HCT116 (cell line): ENCODE data around the gene FKBP7. TPM values are rescaled to one million over a fixed set of nuclear protein-coding genes. Genes with fewer than 3 reads are reported as not detected.
A peak's percentile ranks its signal among the peaks of the same experiment; 100 is the strongest.

Source experiments
- ATAC-seq: fragments of 200-7000 bp; cut with Tn5 transposase; 2 replicates; pipeline ENCODE4 v1.9.1; 2020; ENCODE audit warnings: mild to moderate bottlenecking, moderate library complexity
- BruUV-seq: library from RNA; stranded (reverse); fragments of 400-500 nt; replicated peaks from 2 replicates; lab custom pipeline; 2021; lab: Mats Ljungman, UMichigan
- CTCF ChIA-PET: fragments of 300-600 bp; sonication (Branson Sonifier 250); formaldehyde crosslinking; loops from one replicate; lab custom pipeline; 2021; ENCODE audit warnings: antibody characterized with exemption; lab: Charles Lee
- POLR2A ChIA-PET: fragments of 300-600, 350-600 bp; sonication (Branson Sonifier 250); formaldehyde crosslinking; loops from one replicate; lab custom pipeline; 2021; ENCODE audit warnings: antibody characterized with exemption; lab: Charles Lee
- RAD21 ChIA-PET, 2 experiments: fragments of 300-600 bp; sonication (Branson Sonifier 250); formaldehyde crosslinking; loops; one replicate each; lab custom pipeline; 2023; ENCODE audit warnings: low total read pairs in 2 of 2; ENCODE audit not compliant: uncharacterized antibody in 2 of 2, unreplicated experiment in 2 of 2, low non-redundant PET in 1 of 2; lab: Charles Lee
- DNase-seq: peaks from one replicate; pipeline ENCODE4 v3.0.0-alpha.2; 2010; ENCODE audit warnings: low read depth, low spot score
- H2AFZ ChIP-seq: fragments of 200-600 bp; shearing (Covaris generic), sonication (generic); 2 replicates; pipeline ENCODE4 v1.6.1; 2017; ENCODE audit warnings: low read depth, mixed run types, mixed read lengths, antibody characterized with exemption, low read length; ENCODE audit not compliant: poor library complexity, severe bottlenecking
- H3K27ac ChIP-seq: 2 replicates; pipeline ENCODE4 v1.5.1; 2012; ENCODE audit warnings: low read depth, low read length
- H3K27me3 ChIP-seq: fragments of 200-600 bp; sonication (generic); 2 replicates; pipeline ENCODE4 v1.6.1; 2016; ENCODE audit warnings: mixed run types, low read length, mixed read lengths; ENCODE audit not compliant: insufficient read depth
- H3K36me3 ChIP-seq, 2 experiments: fragments of 200-500 bp in 1 of 2; fragments of 200-600 bp in 1 of 2; sonication (Bioruptor generic) in 1 of 2; sonication (generic) in 1 of 2; 2 replicates each; pipeline versions ENCODE4 v1.5.1 to v1.6.1; 2014 to 2016; ENCODE audit warnings: low read length in 2 of 2, inconsistent platforms in 1 of 2, mixed read lengths in 1 of 2, mixed run types in 1 of 2; ENCODE audit not compliant: insufficient read depth in 2 of 2, control insufficient read depth in 1 of 2
- H3K4me1 ChIP-seq, 2 experiments: fragments of 200-600 bp in 1 of 2; sonication (generic) in 1 of 2; 2 replicates each; pipeline versions ENCODE4 v1.5.1 to v1.6.1; 2012 to 2017; ENCODE audit warnings: low read length in 2 of 2, inconsistent platforms in 1 of 2, mild to moderate bottlenecking in 1 of 2, mixed read lengths in 1 of 2, mixed run types in 1 of 2, moderate library complexity in 1 of 2; ENCODE audit not compliant: insufficient read depth in 2 of 2, control insufficient read depth in 1 of 2
- H3K4me2 ChIP-seq: fragments of 200-600 bp; sonication (generic); 2 replicates; pipeline ENCODE4 v1.6.1; 2017; ENCODE audit warnings: mixed run types, low read length, mixed read lengths
- H3K4me3 ChIP-seq, 2 experiments: fragments of 200-600 bp in 1 of 2; sonication (generic) in 1 of 2; replicated peaks in 1 of 2; 2 replicates each; pipeline ENCODE4 v1.5.1; 2011 to 2016; ENCODE audit warnings: low read length in 2 of 2, control low read depth in 1 of 2, low read depth in 1 of 2, mild to moderate bottlenecking in 1 of 2, mixed read lengths in 1 of 2, mixed run types in 1 of 2
- H3K79me2 ChIP-seq: fragments of 200-600 bp; sonication (generic); 2 replicates; pipeline ENCODE4 v1.6.1; 2017; ENCODE audit warnings: mild to moderate bottlenecking, mixed run types, low read length, moderate library complexity, mixed read lengths; ENCODE audit not compliant: insufficient read depth
- H3K9ac ChIP-seq: fragments of 200-600 bp; sonication (generic); 2 replicates; pipeline ENCODE4 v1.6.1; 2016; ENCODE audit warnings: low read length, mixed read lengths
- H3K9me2 ChIP-seq: fragments of 200-600 bp; sonication (generic), shearing (Covaris generic); 2 replicates; pipeline ENCODE4 v1.6.1; 2017; ENCODE audit warnings: mixed run types, mild to moderate bottlenecking, moderate library complexity; ENCODE audit not compliant: insufficient read depth
- H3K9me3 ChIP-seq, 2 experiments: fragments of 200-500 bp in 1 of 2; fragments of 200-600 bp in 1 of 2; sonication (Bioruptor generic) in 1 of 2; sonication (generic) in 1 of 2; 2 replicates each; pipeline ENCODE4 v1.6.1; 2014 to 2017; ENCODE audit warnings: low read length in 2 of 2, mixed read lengths in 2 of 2, inconsistent platforms in 1 of 2, low read depth in 1 of 2, mild to moderate bottlenecking in 1 of 2, mixed run types in 1 of 2, moderate library complexity in 1 of 2; ENCODE audit not compliant: control insufficient read depth in 1 of 2, insufficient read depth in 1 of 2
- H4K20me1 ChIP-seq: fragments of 200-600 bp; sonication (generic), shearing (Covaris generic); 2 replicates; pipeline ENCODE4 v1.6.1; 2017; ENCODE audit warnings: mixed run types, mild to moderate bottlenecking, moderate library complexity; ENCODE audit not compliant: insufficient read depth
- EZH2 ChIP-seq: fragments of 200-600 bp; sonication (generic); IDR thresholded peaks from 2 replicates; pipeline ENCODE4 v1.6.1; 2017; ENCODE audit warnings: antibody characterized with exemption, mixed run types
- POLR2A ChIP-seq: IDR thresholded peaks from 2 replicates; pipeline ENCODE4 v1.7.0; 2011; ENCODE audit warnings: borderline replicate concordance; ENCODE audit not compliant: insufficient read depth, insufficient read length; ENCODE audit errors: extremely low read depth
- ZFX ChIP-seq: fragments of 450-650 bp; IDR thresholded peaks from 2 replicates; pipeline ENCODE4 v1.6.1; 2017
- intact Hi-C: fragments of 100-400 bp; cut with micrococcal nuclease; formaldehyde crosslinking; loops from 2 replicates; pipeline ENCODE4 v1.10.0; 2022
- total RNA-seq: library from RNA; stranded (reverse); gene quantifications from one replicate; pipeline ENCODE4 v1.2.1, GENCODE V29; 2021; ENCODE audit not compliant: unreplicated experiment
- TF ChIP-seq, protein P1 (sequence below): IDR thresholded peaks from 2 replicates; pipeline ENCODE4 v1.6.1; 2012; ENCODE audit warnings: low read depth

The FKBP7 gene
- total RNA-seq, 1 experiment from 2014 or later = 4.5 TPM

DNA sequence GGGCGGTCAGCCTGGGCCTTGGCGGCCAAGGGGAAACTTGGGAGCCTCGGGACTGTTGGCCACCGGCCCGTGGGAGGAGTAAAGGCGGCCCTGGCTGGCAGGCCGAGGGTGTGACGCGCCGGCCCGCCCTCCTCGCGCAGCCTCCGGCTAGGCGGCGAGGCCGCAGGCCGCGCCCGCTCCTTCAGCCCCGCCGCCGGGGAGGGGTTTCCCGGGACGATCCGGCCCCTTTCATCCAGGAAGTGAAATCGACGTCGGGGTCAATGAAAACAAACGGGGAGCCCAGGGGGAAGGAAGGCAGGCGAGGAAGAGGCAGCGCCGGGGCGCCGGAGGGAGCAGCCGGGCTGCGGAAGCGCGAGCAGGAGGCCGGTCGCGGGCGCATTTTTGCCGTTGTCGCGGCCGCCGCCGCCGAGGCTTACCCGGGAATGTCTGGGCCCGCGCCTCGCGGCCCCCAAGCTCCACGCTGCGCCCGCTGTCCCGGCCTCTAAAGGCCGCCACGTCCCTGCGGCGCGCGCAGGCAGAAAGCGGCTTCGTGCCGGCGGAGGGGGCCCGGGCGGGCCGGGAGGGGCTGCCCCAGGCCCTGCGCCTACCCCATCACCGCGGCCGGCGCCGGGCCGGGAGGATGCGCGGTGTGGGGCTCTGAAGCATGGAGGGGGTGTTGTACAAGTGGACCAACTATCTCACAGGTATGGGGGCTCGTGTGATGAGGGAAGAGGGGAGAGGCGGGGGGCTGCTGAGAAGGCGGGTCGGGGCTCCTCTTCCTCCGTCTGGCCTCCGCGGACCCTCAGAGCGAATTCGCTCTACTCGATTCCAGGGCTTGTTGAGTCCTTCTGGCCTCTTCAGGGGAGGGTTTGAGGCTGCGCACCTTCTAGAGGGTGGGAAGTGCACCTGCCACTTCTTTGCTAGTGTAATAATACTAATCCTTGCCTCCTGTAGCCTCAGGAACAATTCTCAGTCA is 2.1 kb upstream of the FKBP7 start, which contains the start of gene PLEKHA3 (continued):
- TF ChIP-seq, protein P1, sequence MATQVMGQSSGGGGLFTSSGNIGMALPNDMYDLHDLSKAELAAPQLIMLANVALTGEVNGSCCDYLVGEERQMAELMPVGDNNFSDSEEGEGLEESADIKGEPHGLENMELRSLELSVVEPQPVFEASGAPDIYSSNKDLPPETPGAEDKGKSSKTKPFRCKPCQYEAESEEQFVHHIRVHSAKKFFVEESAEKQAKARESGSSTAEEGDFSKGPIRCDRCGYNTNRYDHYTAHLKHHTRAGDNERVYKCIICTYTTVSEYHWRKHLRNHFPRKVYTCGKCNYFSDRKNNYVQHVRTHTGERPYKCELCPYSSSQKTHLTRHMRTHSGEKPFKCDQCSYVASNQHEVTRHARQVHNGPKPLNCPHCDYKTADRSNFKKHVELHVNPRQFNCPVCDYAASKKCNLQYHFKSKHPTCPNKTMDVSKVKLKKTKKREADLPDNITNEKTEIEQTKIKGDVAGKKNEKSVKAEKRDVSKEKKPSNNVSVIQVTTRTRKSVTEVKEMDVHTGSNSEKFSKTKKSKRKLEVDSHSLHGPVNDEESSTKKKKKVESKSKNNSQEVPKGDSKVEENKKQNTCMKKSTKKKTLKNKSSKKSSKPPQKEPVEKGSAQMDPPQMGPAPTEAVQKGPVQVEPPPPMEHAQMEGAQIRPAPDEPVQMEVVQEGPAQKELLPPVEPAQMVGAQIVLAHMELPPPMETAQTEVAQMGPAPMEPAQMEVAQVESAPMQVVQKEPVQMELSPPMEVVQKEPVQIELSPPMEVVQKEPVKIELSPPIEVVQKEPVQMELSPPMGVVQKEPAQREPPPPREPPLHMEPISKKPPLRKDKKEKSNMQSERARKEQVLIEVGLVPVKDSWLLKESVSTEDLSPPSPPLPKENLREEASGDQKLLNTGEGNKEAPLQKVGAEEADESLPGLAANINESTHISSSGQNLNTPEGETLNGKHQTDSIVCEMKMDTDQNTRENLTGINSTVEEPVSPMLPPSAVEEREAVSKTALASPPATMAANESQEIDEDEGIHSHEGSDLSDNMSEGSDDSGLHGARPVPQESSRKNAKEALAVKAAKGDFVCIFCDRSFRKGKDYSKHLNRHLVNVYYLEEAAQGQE = no peak
- TF ChIP-seq ZFX = peak; percentile 84

DNA sequence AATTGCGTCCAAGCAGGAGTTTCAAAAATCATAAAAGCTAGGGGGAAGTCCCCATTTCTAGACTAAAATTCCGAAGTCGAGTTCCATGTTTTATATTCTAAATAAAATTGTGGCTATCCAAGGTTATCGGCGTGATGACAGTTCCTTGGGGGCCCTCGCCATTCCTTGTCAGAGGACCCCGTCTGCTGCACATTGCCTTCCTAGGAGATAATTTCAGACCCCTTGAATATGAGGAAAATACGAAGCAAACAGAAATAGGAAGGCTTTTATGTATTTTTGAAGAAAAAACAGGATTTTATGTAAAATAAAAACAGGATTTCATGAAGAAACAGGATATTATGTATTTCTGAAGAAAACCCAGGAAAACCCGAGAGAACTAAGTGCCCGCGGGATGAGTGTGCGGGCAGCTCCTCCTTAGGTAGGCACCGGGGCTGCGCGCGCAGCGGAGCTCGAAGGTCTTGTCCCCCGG is 1.4 kb upstream of the FKBP7 start:
- Histone ChIP-seq H4K20me1 (no peaks in the 10 kb centered on the region), H3K9me3 (no peaks in the 10 kb centered on the region), H3K4me1 (peaks cover 10 to 30% of the 10 kb centered on the region in 2 experiments; a peak in 3 of 4 replicates), H3K4me2 (peak overlapping the region; percentile 100), H3K27me3 (no peaks in the 10 kb centered on the region), H3K79me2 (peaks cover 40% of the 10 kb centered on the region), H2AFZ (peak overlapping the region; percentile 100), H3K4me3 (peak overlapping the region; percentile 70 to 92), H3K9ac (peak overlapping the region; percentile 61), H3K9me2 (no peaks in the 10 kb centered on the region), H3K36me3 (no peaks in the 10 kb centered on the region), H3K27ac (peak overlapping the region; percentile 22)
- ChIA-PET POLR2A (interaction anchor here (0.9 to 1.0 kb wide), 2 partner anchors 14 to 29 kb away, joined by 3 to 5 read pairs; partner anchors contain the start of genes PJVK and PRKRA), CTCF (no interaction called here), RAD21 (no interaction called here)
- TF ChIP-seq EZH2 = no peak
- TF ChIP-seq POLR2A = peak; percentile 56
- intact Hi-C loops = no loop called here
- ATAC-seq (no peak), DNase-seq (no peak)
- BruUV-seq = no TSS peak
